HL-60 (cell line): Measurements from ENCODE around the gene TPST1.
"Not testable (repeated sequence)": the region's sequence is repeated elsewhere in the genome, so short reads cannot be mapped to it uniquely, and the experiment has no call there.

Experiments
- DNase-seq, 2 experiments: peaks; one replicate each; pipeline ENCODE4 v3.0.0-alpha.2; 2010 to 2020; ENCODE audit warnings: low read depth in 1 of 2, low spot score in 1 of 2
- H3K27ac ChIP-seq: fragments of 250-450 bp; sonication (Bioruptor Pico); replicated peaks from 2 replicates; pipeline ENCODE4 v1.5.1; 2020; ENCODE audit warnings: mild to moderate bottlenecking, moderate library complexity
- H3K27me3 ChIP-seq: fragments of 250-450 bp; sonication (Bioruptor Pico); 2 replicates; pipeline ENCODE4 v1.5.1; 2021; ENCODE audit warnings: mild to moderate bottlenecking, moderate library complexity; ENCODE audit not compliant: insufficient read depth, poor library complexity, severe bottlenecking
- H3K4me3 ChIP-seq: replicated peaks from 2 replicates; pipeline ENCODE4 v1.5.1; 2011; ENCODE audit warnings: mild to moderate bottlenecking, control low read depth, low read length; ENCODE audit not compliant: insufficient read depth
- GABPA ChIP-seq: IDR thresholded peaks from 2 replicates; pipeline ENCODE4 v1.6.1; 2012; ENCODE audit warnings: low read depth
- POLR2AphosphoS5 ChIP-seq: IDR thresholded peaks from 2 replicates; pipeline ENCODE4 v1.6.1; 2012; ENCODE audit warnings: low read depth
- REST ChIP-seq: IDR thresholded peaks from 2 replicates; pipeline ENCODE4 v1.6.1; 2012; ENCODE audit warnings: low read depth; ENCODE audit not compliant: insufficient replicate concordance
- SPI1 ChIP-seq: IDR thresholded peaks from 2 replicates; pipeline ENCODE4 v1.6.1; 2012; ENCODE audit warnings: low read depth, mild to moderate bottlenecking, borderline replicate concordance
- TF ChIP-seq, protein P1 (sequence below): IDR thresholded peaks from one replicate; pipeline ENCODE4 v1.5.1; 2011; ENCODE audit warnings: low read length, control low read depth, inconsistent platforms; ENCODE audit not compliant: insufficient read depth

TPST1 gene

GRCh38 chr7:66395128-66395571 is 190.0 kb downstream of the TPST1 start:
- not testable (repeated sequence) for DNase-seq, H3K27ac ChIP-seq, H3K27me3 ChIP-seq, H3K4me3 ChIP-seq

- DNase-seq, H3K27ac ChIP-seq, H3K4me3 ChIP-seq, H3K27me3 ChIP-seq: not testable (repeated sequence)
Observed at GRCh38 chr7:66396052-66396451, 190.9 kb downstream of the TPST1 start.

GRCh38 chr7:66398841-66399240 is 193.7 kb downstream of the TPST1 start:
- DNase-seq, H3K4me3 ChIP-seq, H3K27ac ChIP-seq, H3K27me3 ChIP-seq: not testable (repeated sequence)

- Histone ChIP-seq H3K27ac (no peak overlapping the region), H3K27me3 (no peaks in the 10 kb centered on the region)
- TF ChIP-seq GABPA (no peak), REST (no peak), POLR2AphosphoS5 (no peak), SPI1 (no peak)
- TF ChIP-seq, protein P1, sequence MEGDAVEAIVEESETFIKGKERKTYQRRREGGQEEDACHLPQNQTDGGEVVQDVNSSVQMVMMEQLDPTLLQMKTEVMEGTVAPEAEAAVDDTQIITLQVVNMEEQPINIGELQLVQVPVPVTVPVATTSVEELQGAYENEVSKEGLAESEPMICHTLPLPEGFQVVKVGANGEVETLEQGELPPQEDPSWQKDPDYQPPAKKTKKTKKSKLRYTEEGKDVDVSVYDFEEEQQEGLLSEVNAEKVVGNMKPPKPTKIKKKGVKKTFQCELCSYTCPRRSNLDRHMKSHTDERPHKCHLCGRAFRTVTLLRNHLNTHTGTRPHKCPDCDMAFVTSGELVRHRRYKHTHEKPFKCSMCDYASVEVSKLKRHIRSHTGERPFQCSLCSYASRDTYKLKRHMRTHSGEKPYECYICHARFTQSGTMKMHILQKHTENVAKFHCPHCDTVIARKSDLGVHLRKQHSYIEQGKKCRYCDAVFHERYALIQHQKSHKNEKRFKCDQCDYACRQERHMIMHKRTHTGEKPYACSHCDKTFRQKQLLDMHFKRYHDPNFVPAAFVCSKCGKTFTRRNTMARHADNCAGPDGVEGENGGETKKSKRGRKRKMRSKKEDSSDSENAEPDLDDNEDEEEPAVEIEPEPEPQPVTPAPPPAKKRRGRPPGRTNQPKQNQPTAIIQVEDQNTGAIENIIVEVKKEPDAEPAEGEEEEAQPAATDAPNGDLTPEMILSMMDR = no peak
Observed at GRCh38 chr7:66399566-66399965, 194.4 kb downstream of the TPST1 start.

GRCh38 chr7:66400400-66400799 is 195.3 kb downstream of the TPST1 start:
- H3K27ac ChIP-seq = no peak overlapping the region
- no peak for TF ChIP-seq POLR2AphosphoS5
- TF ChIP-seq, protein P1 = no peak
- no peak for TF ChIP-seq GABPA
- no peak for TF ChIP-seq SPI1
- TF ChIP-seq REST = no peak
- H3K27me3 ChIP-seq = no peaks in the 10 kb centered on the region
- no peak overlapping the region for H3K4me3 ChIP-seq
- DNase-seq = no peak

More at GRCh38 chr7:66399566-66399965, 194.4 kb downstream of the TPST1 start:
- no peak overlapping the region for H3K4me3 ChIP-seq
- no peak for DNase-seq

DNA sequence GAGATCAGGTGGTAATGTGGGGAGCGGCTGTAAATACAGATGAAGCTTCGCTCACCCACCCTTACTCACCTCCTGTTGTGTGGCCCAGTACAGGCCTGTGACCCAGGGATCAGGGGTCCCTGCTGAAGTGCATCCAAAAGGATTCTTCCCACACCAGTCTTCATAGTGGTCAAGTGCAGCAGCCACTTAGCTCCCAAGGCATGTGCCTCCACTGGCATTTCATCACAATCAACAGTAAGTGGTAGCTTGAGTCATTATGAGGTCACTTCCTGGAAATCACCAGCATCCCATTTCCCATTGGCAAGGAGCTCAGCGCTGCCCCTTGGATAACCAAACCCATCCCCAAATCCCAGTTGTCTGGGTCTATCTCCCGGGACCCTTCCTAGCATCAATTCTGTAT is 196.0 kb downstream of the TPST1 start:
- not testable (repeated sequence) for H3K4me3 ChIP-seq, DNase-seq, H3K27ac ChIP-seq, H3K27me3 ChIP-seq

DNA sequence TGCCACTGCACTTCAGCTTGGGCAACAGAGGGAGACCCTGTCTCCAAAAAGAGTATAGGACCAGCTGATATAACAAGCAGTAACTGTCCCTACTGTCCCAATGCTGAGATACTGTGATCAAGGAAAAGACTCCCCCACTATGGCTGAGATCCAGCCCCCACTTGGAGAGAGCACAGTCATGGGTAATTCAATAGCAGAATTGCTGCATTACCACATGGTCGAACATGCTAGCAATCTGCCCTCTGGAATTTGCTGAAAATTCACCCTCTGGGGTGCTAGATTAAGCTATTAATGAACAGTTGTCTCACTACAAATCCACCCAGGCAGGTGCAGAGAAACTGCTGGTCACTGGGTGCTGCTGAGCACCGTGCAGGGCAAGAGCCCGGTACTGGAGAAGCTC is 196.8 kb downstream of the TPST1 start:
- not testable (repeated sequence) for DNase-seq, H3K4me3 ChIP-seq, H3K27me3 ChIP-seq, H3K27ac ChIP-seq
